ENCODE data around the gene HEY2. TPM values are rescaled to one million over a fixed set of nuclear protein-coding genes. Genes with fewer than 3 reads are reported as not detected.
"Not testable (repeated sequence)": the region's sequence is repeated elsewhere in the genome, so short reads cannot be mapped to it uniquely, and the experiment has no call there.

HEY2 gene
- total and polyA plus RNA-seq, 2 donors, result 0.24 to 2.8 TPM

DNA sequence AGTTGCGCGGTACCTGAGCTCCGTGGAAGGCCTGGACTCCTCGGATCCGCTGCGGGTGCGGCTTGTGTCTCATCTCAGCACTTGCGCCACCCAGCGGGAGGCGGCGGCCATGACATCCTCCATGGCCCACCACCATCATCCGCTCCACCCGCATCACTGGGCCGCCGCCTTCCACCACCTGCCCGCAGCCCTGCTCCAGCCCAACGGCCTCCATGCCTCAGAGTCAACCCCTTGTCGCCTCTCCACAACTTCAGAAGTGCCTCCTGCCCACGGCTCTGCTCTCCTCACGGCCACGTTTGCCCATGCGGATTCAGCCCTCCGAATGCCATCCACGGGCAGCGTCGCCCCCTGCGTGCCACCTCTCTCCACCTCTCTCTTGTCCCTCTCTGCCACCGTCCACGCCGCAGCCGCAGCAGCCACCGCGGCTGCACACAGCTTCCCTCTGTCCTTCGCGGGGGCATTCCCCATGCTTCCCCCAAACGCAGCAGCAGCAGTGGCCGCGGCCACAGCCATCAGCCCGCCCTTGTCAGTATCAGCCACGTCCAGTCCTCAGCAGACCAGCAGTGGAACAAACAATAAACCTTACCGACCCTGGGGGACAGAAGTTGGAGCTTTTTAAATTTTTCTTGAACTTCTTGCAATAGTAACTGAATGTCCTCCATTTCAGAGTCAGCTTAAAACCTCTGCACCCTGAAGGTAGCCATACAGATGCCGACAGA is 9.9 kb downstream of the HEY2 start:
- Histone ChIP-seq H3K4me3 (ENCODE audit: low read length in 2 of 2) (no peak overlapping the region), H3K4me1 (ENCODE audit: control insufficient read depth in 2 of 2, insufficient read depth in 2 of 2, low read length in 2 of 2) (no peaks in the 10 kb centered on the region)
- 89% methylated on average over 42 of the region's 42 CpGs for WGBS

GRCh38 chr6:125759959-125760457 is 10.6 kb downstream of the HEY2 start:
- no peak overlapping the region for H3K27ac ChIP-seq (ENCODE audit: low read depth in 1 of 2, low read length in 1 of 2)
- no peak overlapping the region for H3K4me3 ChIP-seq (ENCODE audit: low read length in 2 of 2)
- H3K4me1 ChIP-seq (ENCODE audit: control insufficient read depth in 2 of 2, insufficient read depth in 2 of 2, low read length in 2 of 2), result no peaks in the 10 kb centered on the region
- peaks cover 2 to 7% of the 10 kb centered on the region in 2 donors for H3K27me3 ChIP-seq (ENCODE audit: control insufficient read depth in 2 of 2, insufficient read depth in 1 of 2, low read length in 1 of 2)
- no peak for DNase-seq (ENCODE audit: low read depth in 6 of 9, low spot score in 9 of 9)
- 86% methylated on average over 5 of the region's 5 CpGs for WGBS
- H3K36me3 ChIP-seq (ENCODE audit: control insufficient read depth in 2 of 2, insufficient read depth in 2 of 2, low read length in 1 of 2), result no peaks in the 10 kb centered on the region
- no peaks in the 10 kb centered on the region for H3K9me3 ChIP-seq (ENCODE audit: control insufficient read depth in 2 of 2, insufficient read depth in 1 of 2, low read length in 1 of 2)

More for the DNA sequence above, 9.9 kb downstream of the HEY2 start:
- Histone ChIP-seq H3K27ac (ENCODE audit: low read depth in 1 of 2, low read length in 1 of 2) (no peak overlapping the region), H3K27me3 (ENCODE audit: control insufficient read depth in 2 of 2, insufficient read depth in 1 of 2, low read length in 1 of 2) (peaks cover 2 to 7% of the 10 kb centered on the region in 2 donors), H3K9me3 (ENCODE audit: control insufficient read depth in 2 of 2, insufficient read depth in 1 of 2, low read length in 1 of 2) (no peaks in the 10 kb centered on the region), H3K36me3 (ENCODE audit: control insufficient read depth in 2 of 2, insufficient read depth in 2 of 2, low read length in 1 of 2) (no peaks in the 10 kb centered on the region)
- DNase-seq (ENCODE audit: low read depth in 6 of 9, low spot score in 9 of 9), result no peak

DNA sequence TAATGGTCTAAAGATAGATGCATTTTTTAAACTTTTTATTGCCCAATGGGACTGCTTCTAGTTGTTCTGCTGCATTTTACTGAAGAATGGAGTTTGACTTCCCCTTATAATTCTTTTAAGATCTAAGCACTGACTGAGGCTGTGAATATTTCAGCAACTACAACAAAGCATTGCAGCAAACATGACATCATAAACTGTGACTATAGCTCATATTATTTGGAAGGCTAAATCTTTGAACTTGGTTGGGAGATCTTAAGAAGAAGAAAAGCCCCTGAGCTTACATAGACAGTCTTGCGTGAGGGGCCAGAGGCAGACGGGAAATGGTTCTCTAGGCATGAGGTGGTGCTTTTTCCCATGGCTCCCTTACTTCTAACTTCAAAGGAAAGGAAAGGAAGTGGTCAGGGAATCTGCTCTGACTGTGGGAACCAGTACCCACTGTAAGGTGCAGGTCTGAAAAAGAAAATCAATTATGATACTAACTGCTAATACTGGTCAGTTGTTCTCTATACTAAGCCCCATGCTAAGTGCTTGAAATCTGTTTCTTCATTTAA is 14.8 kb downstream of the HEY2 start:
- Histone ChIP-seq H3K4me1 (ENCODE audit: control insufficient read depth in 2 of 2, insufficient read depth in 2 of 2, low read length in 2 of 2) (no peaks in the 10 kb centered on the region), H3K36me3 (ENCODE audit: control insufficient read depth in 2 of 2, insufficient read depth in 2 of 2, low read length in 1 of 2) (no peaks in the 10 kb centered on the region), H3K27ac (ENCODE audit: low read depth in 1 of 2, low read length in 1 of 2) (no peak overlapping the region), H3K9me3 (ENCODE audit: control insufficient read depth in 2 of 2, insufficient read depth in 1 of 2, low read length in 1 of 2) (no peaks in the 10 kb centered on the region), H3K27me3 (ENCODE audit: control insufficient read depth in 2 of 2, insufficient read depth in 1 of 2, low read length in 1 of 2) (peaks cover 0 to 3% of the 10 kb centered on the region in 2 donors), H3K4me3 (ENCODE audit: low read length in 2 of 2) (no peak overlapping the region)
- 61% methylated on average over 2 of the region's 2 CpGs for WGBS
- no peak for DNase-seq (ENCODE audit: low read depth in 6 of 9, low spot score in 9 of 9)

- DNase-seq (ENCODE audit: low read depth in 6 of 9, low spot score in 9 of 9), result no peak
- H3K4me1 ChIP-seq (ENCODE audit: control insufficient read depth in 2 of 2, insufficient read depth in 2 of 2, low read length in 2 of 2), result no peaks in the 10 kb centered on the region
- H3K4me3 ChIP-seq (ENCODE audit: low read length in 2 of 2), result no peak overlapping the region
- H3K9me3 ChIP-seq (ENCODE audit: control insufficient read depth in 2 of 2, insufficient read depth in 1 of 2, low read length in 1 of 2), result no peaks in the 10 kb centered on the region
- H3K27ac ChIP-seq (ENCODE audit: low read depth in 1 of 2, low read length in 1 of 2), result no peak overlapping the region
- H3K27me3 ChIP-seq (ENCODE audit: control insufficient read depth in 2 of 2, insufficient read depth in 1 of 2, low read length in 1 of 2), result no peaks in the 10 kb centered on the region
- H3K36me3 ChIP-seq (ENCODE audit: control insufficient read depth in 2 of 2, insufficient read depth in 2 of 2, low read length in 1 of 2), result no peaks in the 10 kb centered on the region
- 75% methylated on average over 1 of the region's 1 CpG for WGBS
Measured at GRCh38 chr6:125765944-125766343, 16.5 kb downstream of the HEY2 start.

GRCh38 chr6:125766641-125767040 is 17.2 kb downstream of the HEY2 start:
- Histone ChIP-seq H3K9me3 (ENCODE audit: control insufficient read depth in 2 of 2, insufficient read depth in 1 of 2, low read length in 1 of 2) (no peaks in the 10 kb centered on the region), H3K4me1 (ENCODE audit: control insufficient read depth in 2 of 2, insufficient read depth in 2 of 2, low read length in 2 of 2) (no peaks in the 10 kb centered on the region), H3K4me3 (ENCODE audit: low read length in 2 of 2) (no peak overlapping the region), H3K27me3 (ENCODE audit: control insufficient read depth in 2 of 2, insufficient read depth in 1 of 2, low read length in 1 of 2) (no peaks in the 10 kb centered on the region), H3K36me3 (ENCODE audit: control insufficient read depth in 2 of 2, insufficient read depth in 2 of 2, low read length in 1 of 2) (no peaks in the 10 kb centered on the region), H3K27ac (ENCODE audit: low read depth in 1 of 2, low read length in 1 of 2) (no peak overlapping the region)
- WGBS, result 89% methylated on average over 4 of the region's 4 CpGs
- no peak for DNase-seq (ENCODE audit: low read depth in 6 of 9, low spot score in 9 of 9)

- no peak for DNase-seq (ENCODE audit: low read depth in 6 of 9, low spot score in 9 of 9)
- no peaks in the 10 kb centered on the region for H3K4me1 ChIP-seq (ENCODE audit: control insufficient read depth in 2 of 2, insufficient read depth in 2 of 2, low read length in 2 of 2)
- H3K36me3 ChIP-seq (ENCODE audit: control insufficient read depth in 2 of 2, insufficient read depth in 2 of 2, low read length in 1 of 2), result no peaks in the 10 kb centered on the region
- no peaks in the 10 kb centered on the region for H3K9me3 ChIP-seq (ENCODE audit: control insufficient read depth in 2 of 2, insufficient read depth in 1 of 2, low read length in 1 of 2)
- 80% methylated on average over 6 of the region's 6 CpGs for whole genome bisulfite sequencing
- no peaks in the 10 kb centered on the region for H3K27me3 ChIP-seq (ENCODE audit: control insufficient read depth in 2 of 2, insufficient read depth in 1 of 2, low read length in 1 of 2)
- no peak overlapping the region for H3K4me3 ChIP-seq (ENCODE audit: low read length in 2 of 2)
- no peak overlapping the region for H3K27ac ChIP-seq (ENCODE audit: low read depth in 1 of 2, low read length in 1 of 2)
Measured at GRCh38 chr6:125769147-125769783, 19.8 kb downstream of the HEY2 start.

- Histone ChIP-seq H3K27ac (ENCODE audit: low read depth in 1 of 2, low read length in 1 of 2) (no peak overlapping the region), H3K9me3 (ENCODE audit: control insufficient read depth in 2 of 2, insufficient read depth in 1 of 2, low read length in 1 of 2) (no peaks in the 10 kb centered on the region), H3K36me3 (ENCODE audit: control insufficient read depth in 2 of 2, insufficient read depth in 2 of 2, low read length in 1 of 2) (no peaks in the 10 kb centered on the region), H3K27me3 (ENCODE audit: control insufficient read depth in 2 of 2, insufficient read depth in 1 of 2, low read length in 1 of 2) (no peaks in the 10 kb centered on the region), H3K4me3 (ENCODE audit: low read length in 2 of 2) (no peak overlapping the region), H3K4me1 (ENCODE audit: control insufficient read depth in 2 of 2, insufficient read depth in 2 of 2, low read length in 2 of 2) (no peaks in the 10 kb centered on the region)
- DNase-seq (ENCODE audit: low read depth in 6 of 9, low spot score in 9 of 9), result no peak
- 95% methylated on average over 4 of the region's 4 CpGs for WGBS
Measured at GRCh38 chr6:125773387-125774341, 24.2 kb downstream of the HEY2 start.

- H3K27me3 ChIP-seq (ENCODE audit: control insufficient read depth in 2 of 2, insufficient read depth in 1 of 2, low read length in 1 of 2); H3K4me3 ChIP-seq (ENCODE audit: low read length in 2 of 2); H3K4me1 ChIP-seq (ENCODE audit: control insufficient read depth in 2 of 2, insufficient read depth in 2 of 2, low read length in 2 of 2); DNase-seq (ENCODE audit: low read depth in 6 of 9, low spot score in 9 of 9); H3K36me3 ChIP-seq (ENCODE audit: control insufficient read depth in 2 of 2, insufficient read depth in 2 of 2, low read length in 1 of 2); H3K9me3 ChIP-seq (ENCODE audit: control insufficient read depth in 2 of 2, insufficient read depth in 1 of 2, low read length in 1 of 2); H3K27ac ChIP-seq (ENCODE audit: low read depth in 1 of 2, low read length in 1 of 2): not testable (repeated sequence)
- 96% methylated on average over 14 of the region's 14 CpGs for WGBS
Measured at GRCh38 chr6:125776107-125776826, 26.8 kb downstream of the HEY2 start.

Data from thymus (tissue), 11 donors.